Epithelial cell of esophagus (primary cell): ENCODE data around the gene DDX28.

Source experiments
- DNase-seq: peaks from one replicate; pipeline ENCODE4 v3.0.0; 2010; ENCODE audit warnings: low read depth
- H3K4me3 ChIP-seq: 2 replicates; pipeline ENCODE4 v1.5.1; 2011; ENCODE audit warnings: mild to moderate bottlenecking, low read length, control low read depth
- TF ChIP-seq, protein P1 (sequence below): IDR thresholded peaks from 2 replicates; pipeline ENCODE4 v1.5.1; 2011; ENCODE audit warnings: low read depth, mild to moderate bottlenecking, low read length, control low read depth, inconsistent platforms; ENCODE audit not compliant: insufficient read depth; ENCODE audit errors: missing control alignments

Gene DDX28

DNA sequence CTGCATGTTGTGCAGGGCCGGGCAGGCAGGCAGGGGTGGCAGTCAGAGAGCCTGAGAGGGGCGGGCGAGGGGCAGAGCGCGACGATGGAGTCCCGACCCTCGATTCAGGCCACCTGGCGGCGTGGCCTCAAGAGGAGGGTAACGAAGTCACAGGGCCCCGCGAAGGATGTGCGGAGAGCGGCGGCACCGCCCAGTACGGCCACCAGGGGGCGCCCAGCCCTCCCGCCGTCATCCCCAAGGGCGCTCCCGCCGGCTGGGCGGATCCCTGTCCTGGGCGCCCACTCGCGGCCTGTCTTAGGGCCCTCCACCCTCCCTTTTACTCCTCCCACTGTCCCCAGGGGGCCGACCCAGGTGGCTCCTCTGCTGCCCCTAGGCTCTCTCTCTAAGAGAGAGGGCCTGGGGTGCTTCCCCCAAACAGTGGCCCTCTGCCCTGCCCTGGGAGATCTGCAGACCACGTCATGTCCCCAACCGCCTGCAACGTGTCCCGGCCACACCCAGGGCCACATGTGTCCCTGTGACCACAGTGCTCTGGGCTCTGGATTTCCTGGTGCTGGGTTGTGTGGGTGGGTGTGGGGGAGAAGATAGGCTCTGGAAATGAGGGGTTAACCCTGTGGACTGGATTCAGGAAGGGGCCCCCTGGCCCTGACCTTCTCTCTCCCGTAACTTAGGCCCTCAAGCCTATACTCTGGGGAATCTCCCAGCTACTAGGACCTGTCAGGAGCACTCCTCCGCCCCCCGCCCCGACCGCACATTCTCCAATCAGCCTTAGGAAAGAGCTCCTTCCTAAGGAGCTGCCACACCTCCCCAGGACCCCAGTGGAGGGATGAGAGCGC, 29.6 kb downstream of the DDX28 start:
- H3K4me3 ChIP-seq: peak overlapping the region; percentile 13
- DNase-seq: peak; percentile 68
- TF ChIP-seq, protein P1, sequence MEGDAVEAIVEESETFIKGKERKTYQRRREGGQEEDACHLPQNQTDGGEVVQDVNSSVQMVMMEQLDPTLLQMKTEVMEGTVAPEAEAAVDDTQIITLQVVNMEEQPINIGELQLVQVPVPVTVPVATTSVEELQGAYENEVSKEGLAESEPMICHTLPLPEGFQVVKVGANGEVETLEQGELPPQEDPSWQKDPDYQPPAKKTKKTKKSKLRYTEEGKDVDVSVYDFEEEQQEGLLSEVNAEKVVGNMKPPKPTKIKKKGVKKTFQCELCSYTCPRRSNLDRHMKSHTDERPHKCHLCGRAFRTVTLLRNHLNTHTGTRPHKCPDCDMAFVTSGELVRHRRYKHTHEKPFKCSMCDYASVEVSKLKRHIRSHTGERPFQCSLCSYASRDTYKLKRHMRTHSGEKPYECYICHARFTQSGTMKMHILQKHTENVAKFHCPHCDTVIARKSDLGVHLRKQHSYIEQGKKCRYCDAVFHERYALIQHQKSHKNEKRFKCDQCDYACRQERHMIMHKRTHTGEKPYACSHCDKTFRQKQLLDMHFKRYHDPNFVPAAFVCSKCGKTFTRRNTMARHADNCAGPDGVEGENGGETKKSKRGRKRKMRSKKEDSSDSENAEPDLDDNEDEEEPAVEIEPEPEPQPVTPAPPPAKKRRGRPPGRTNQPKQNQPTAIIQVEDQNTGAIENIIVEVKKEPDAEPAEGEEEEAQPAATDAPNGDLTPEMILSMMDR: peak; percentile 65

DNA sequence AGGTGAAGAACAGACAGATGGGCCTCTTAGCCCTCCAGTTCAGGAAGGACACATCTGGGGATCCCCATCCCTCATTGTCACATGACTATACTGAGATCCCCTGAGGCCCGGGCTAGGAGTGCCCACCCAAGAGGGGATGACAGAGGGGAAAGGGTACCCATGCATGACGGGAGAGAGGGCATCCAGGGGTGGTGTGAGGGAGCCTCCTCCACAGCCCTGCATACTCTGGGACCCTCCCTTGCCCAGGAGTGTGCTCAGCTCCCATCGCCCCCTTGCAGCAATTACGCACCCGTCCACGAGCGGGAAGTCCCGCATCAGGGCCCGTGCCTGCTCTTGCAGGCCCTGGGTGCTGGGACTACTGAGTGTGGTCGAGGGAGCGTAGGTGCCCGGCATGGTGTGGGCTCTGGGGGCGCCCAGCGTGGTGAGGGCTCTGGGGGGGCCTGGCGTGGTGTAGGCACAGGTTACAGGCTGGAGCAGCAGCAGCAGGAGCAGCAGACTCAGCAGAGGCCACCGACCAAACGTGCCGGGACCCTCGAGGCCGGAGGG, 30.3 kb downstream of the DDX28 start:
- no peak overlapping the region for H3K4me3 ChIP-seq
- DNase-seq: no peak
- TF ChIP-seq, protein P1: no peak

DNA sequence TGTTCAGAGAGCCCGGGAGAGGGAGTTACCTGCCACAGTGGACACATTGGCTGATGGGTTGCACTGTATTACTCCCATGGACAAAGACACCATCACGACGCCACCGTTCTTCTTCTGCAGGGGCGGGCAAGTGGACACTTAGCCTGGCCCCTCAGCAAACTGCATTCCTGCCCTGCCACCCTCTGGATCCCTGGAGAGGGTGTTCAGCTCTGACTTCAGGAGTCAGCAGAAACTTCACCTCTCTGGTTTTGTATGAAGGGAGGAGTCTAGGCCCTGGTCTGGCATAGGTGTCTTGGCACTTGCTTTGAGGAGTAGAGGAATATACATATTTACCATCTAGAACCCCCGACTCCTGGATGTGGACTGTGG, 33.0 kb downstream of the DDX28 start:
- TF ChIP-seq, protein P1: no peak
- DNase-seq: no peak
- no peak overlapping the region for H3K4me3 ChIP-seq

DNA sequence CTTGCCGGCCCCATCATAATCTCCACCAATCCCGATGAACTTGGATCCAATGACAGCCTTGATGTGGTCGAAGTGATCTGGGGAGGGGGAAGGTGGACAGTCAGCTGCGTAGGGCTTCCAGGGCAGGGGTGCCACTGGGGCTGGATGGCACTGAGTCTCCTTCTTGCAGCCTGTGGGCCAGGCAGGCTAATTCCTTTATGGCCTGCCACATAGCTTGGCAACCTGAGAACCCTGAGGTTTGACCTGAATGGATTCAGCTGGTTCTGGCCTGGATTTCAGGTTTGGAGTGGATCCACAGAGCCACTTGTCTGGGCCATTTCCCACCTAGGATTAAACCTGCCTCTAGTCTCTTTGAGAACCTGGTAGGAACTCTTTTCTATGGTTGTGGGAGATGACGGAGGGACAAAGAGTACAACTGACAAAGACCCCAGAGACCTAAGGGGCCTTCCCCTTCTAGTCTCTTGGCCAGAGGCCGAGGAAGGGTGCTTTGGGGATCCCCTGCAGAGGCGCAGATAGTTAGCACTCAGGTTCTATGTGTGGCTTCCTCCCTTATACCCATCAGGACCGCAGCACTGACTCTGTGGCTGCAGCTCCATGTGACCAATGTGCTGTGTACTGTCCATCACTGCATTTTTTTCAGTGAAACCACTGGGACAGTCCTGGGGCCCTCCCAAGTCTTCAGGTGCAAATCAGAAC, 33.6 kb downstream of the DDX28 start:
- TF ChIP-seq, protein P1: no peak
- H3K4me3 ChIP-seq: no peak overlapping the region
- no peak for DNase-seq

DNA sequence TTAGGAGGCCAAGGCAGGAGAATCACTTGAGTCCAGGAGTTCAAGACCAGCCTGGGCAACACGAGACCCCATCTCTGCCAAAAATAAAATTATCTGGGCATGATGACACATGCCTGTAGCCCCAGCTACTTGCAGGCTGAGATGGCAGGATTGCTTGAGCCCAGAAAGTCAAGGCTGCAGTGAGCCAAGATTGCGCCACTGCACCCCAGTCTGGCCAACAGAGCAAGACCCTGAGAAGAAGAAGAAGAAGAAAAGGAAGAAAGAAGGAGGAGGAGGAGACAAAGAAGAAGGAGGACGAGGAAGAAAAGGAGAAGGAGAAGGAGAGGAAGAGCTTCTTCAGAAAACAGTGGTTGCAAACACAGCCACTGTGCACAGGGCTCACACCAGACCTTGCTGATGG, 34.4 kb downstream of the DDX28 start:
- TF ChIP-seq, protein P1: no peak
- no peak for DNase-seq
- H3K4me3 ChIP-seq: no peak overlapping the region

DNA sequence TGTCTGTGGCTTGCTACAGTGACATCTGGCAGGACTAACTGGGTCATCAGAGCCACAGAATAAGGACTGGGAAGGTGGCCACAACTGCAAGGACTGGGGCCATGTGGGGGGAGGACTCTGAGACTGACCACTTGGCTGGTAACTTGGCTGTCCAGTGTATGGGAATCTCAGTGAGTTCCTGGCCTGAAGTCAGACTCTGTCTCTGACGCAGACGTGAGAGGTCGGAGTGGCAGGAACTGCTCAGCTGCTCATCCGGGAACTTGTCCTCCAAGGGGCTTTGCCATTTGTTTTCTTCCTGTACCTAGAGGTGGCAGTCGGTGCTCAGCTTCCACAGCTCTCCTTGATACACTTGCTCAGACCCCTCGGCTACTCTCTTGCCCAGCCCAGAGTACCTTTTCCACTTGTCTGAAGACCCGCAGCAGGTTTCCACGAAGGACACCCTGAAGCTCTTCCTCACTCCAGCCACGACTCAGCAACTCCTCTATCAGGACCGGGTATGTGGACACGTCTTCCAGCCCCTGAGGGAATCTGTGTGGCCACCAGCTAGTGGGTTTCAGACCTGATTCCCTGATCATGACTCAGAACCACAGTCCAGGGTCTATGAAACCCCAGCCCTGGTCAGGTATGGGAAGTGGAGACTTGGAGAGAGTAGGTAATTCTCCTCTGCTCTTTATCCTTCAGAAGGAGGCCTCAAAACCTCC, 35.4 kb downstream of the DDX28 start:
- peak; percentile 30 for DNase-seq
- TF ChIP-seq, protein P1: no peak
- no peak overlapping the region for H3K4me3 ChIP-seq
